GM12878 (cell line): ENCODE results near the gene ITPKB. TPM values are rescaled to one million over a fixed set of nuclear protein-coding genes. Genes with fewer than 3 reads are reported as not detected.
A peak's percentile ranks its signal among the peaks of the same experiment; 100 is the strongest.

Experiments
- ATF2 ChIP-seq: IDR thresholded peaks from 2 replicates; pipeline ENCODE4 v1.6.1; 2012; ENCODE audit warnings: low read length, inconsistent platforms
- BACH1 ChIP-seq: fragments of 450-650 bp; IDR thresholded peaks from 2 replicates; pipeline ENCODE4 v1.6.1; 2017; ENCODE audit warnings: mild to moderate bottlenecking, borderline replicate concordance
- BHLHE40 ChIP-seq, 2 experiments: fragments of 450-650 bp in 1 of 2; IDR thresholded peaks; 2 replicates each; pipeline ENCODE4 v1.6.1; 2011 to 2017; ENCODE audit warnings: low read depth in 2 of 2, borderline replicate concordance in 1 of 2, improper control_type of control experiment in 1 of 2, low read length in 1 of 2, mild to moderate bottlenecking in 1 of 2
- BMI1 ChIP-seq: fragments of 450-650 bp; IDR thresholded peaks from 2 replicates; pipeline ENCODE4 v1.6.1; 2016; ENCODE audit warnings: mild to moderate bottlenecking, moderate library complexity, borderline replicate concordance
- CBX5 ChIP-seq: sonication (generic); IDR thresholded peaks from 2 replicates; pipeline ENCODE4 v1.6.1; 2016; ENCODE audit warnings: low read depth, moderate library complexity, mild to moderate bottlenecking, inconsistent platforms
- CHD4 ChIP-seq: fragments of 200-600 bp; sonication (generic); IDR thresholded peaks from 2 replicates; pipeline ENCODE4 v1.6.1; 2016; ENCODE audit warnings: mild to moderate bottlenecking
- E4F1 ChIP-seq: fragments of 450-650 bp; IDR thresholded peaks from 2 replicates; pipeline ENCODE4 v1.6.1; 2018; ENCODE audit warnings: borderline replicate concordance, mild to moderate bottlenecking; ENCODE audit not compliant: partially characterized antibody
- GATAD2B ChIP-seq: fragments of 450-650 bp; conservative IDR thresholded peaks from 2 replicates; pipeline ENCODE4 v1.6.1; 2017; ENCODE audit warnings: low read depth, mild to moderate bottlenecking, moderate library complexity
- HCFC1 ChIP-seq: fragments of 150-350 bp; IDR thresholded peaks from 2 replicates; pipeline ENCODE4 v1.6.1; 2014; ENCODE audit warnings: low read length
- IKZF1 ChIP-seq: fragments of 450-650 bp; conservative IDR thresholded peaks from 2 replicates; pipeline ENCODE4 v1.6.1; 2017; ENCODE audit warnings: antibody characterized with exemption, mild to moderate bottlenecking
- KAT2A ChIP-seq: conservative IDR thresholded peaks from 2 replicates; pipeline ENCODE4 v1.6.1; 2011; ENCODE audit warnings: low read depth, low read length; ENCODE audit not compliant: control insufficient read depth
- KLF5 ChIP-seq: fragments of 450-650 bp; IDR thresholded peaks from 2 replicates; pipeline ENCODE4 v1.6.1; 2014; ENCODE audit warnings: mild to moderate bottlenecking; ENCODE audit not compliant: partially characterized antibody
- NFYB ChIP-seq: IDR thresholded peaks from 2 replicates; pipeline ENCODE4 v1.6.1; 2011; ENCODE audit warnings: low read depth, mild to moderate bottlenecking, low read length, improper control_type of control experiment, moderate library complexity; ENCODE audit not compliant: insufficient read depth
- NRF1 ChIP-seq: conservative IDR thresholded peaks from 2 replicates; pipeline ENCODE4 v1.6.1; 2011; ENCODE audit warnings: mild to moderate bottlenecking, low read depth, low read length, improper control_type of control experiment
- POLR2AphosphoS2 ChIP-seq: IDR thresholded peaks from 2 replicates; pipeline ENCODE4 v1.6.1; 2011; ENCODE audit warnings: low read depth, mild to moderate bottlenecking, low read length, improper control_type of control experiment, moderate library complexity
- POLR2AphosphoS5 ChIP-seq: IDR thresholded peaks from 2 replicates; pipeline ENCODE4 v1.6.1; 2011; ENCODE audit warnings: mild to moderate bottlenecking, low read length, inconsistent platforms
- SIX5 ChIP-seq: IDR thresholded peaks from 2 replicates; pipeline ENCODE4 v1.6.1; 2011; ENCODE audit warnings: mild to moderate bottlenecking, low read depth, low read length, moderate library complexity; ENCODE audit not compliant: severe bottlenecking
- WRNIP1 ChIP-seq: IDR thresholded peaks from 2 replicates; pipeline ENCODE4 v1.6.1; 2011; ENCODE audit warnings: low read depth, low read length, improper control_type of control experiment, borderline replicate concordance
- YY1 ChIP-seq: IDR thresholded peaks from 2 replicates; pipeline ENCODE4 v1.6.1; 2011; ENCODE audit warnings: low read depth, mild to moderate bottlenecking, low read length
- ZBTB40 ChIP-seq: fragments of 450-650 bp; IDR thresholded peaks from 2 replicates; pipeline ENCODE4 v1.6.1; 2016; ENCODE audit warnings: mild to moderate bottlenecking, moderate library complexity, borderline replicate concordance
- ZZZ3 ChIP-seq: IDR thresholded peaks from 2 replicates; pipeline ENCODE4 v1.6.1; 2011; ENCODE audit warnings: low read depth; ENCODE audit not compliant: control insufficient read depth, insufficient read length
- polyA plus RNA-seq, 11 experiments: library from polyadenylated mRNA; depleted of rRNA in 4 of 11; unstranded in 6 of 11; stranded (reverse) in 5 of 11; fragments of >200 nt; fragmentation: Nextera tagmentation in 4 of 11; fragmentation: Illumina TruSeq in 1 of 11; extraction: Ambion mirVana in 4 of 11; extraction: Trizol in 1 of 11; gene quantifications; 1 replicate in 1 of 11; 2 replicates in 10 of 11; pipeline versions ENCODE4 v1.2.1 to v1.2.3, GENCODE V29; 2011 to 2016; ENCODE audit warnings: inconsistent platforms in 2 of 11, missing spikeins in 2 of 11, low read depth in 1 of 11
- total RNA-seq, 4 experiments: library from RNA; depleted of rRNA in 3 of 4; stranded (reverse); fragments of >200 nt in 3 of 4; fragmentation: Illumina TruSeq in 1 of 4; extraction: Trizol in 1 of 4; gene quantifications; 2 replicates each; pipeline versions ENCODE4 v1.2.1 to v1.2.3, GENCODE V29; 2013 to 2021
- TF ChIP-seq, protein P1 (sequence below): IDR thresholded peaks from 2 replicates; pipeline ENCODE4 v1.6.1; 2011; ENCODE audit warnings: borderline replicate concordance, low read depth, mild to moderate bottlenecking, moderate library complexity, low read length; ENCODE audit not compliant: insufficient read depth, poor library complexity, severe bottlenecking

The ITPKB gene
- total and polyA plus RNA-seq, 10 of the 15 experiments (the other 5 are each of a cell fraction or from before 2014, with no cell fraction given) = 1.3 to 38.7 (median 12.9) TPM

GRCh38 chr1:226786550-226786949, 47.5 kb upstream of the ITPKB start (continued):
- no peak for TF ChIP-seq ZBTB40
- TF ChIP-seq NRF1 = no peak
- no peak for TF ChIP-seq BMI1
- 0 out of 4 replicates have a peak, but pooled peaks of 1 of the 2 experiments have one; percentile 6 for TF ChIP-seq BHLHE40 (IDR thresholded peaks at IDR 0.05; ENCODE audit: borderline replicate concordance in 1 of 2, low read depth in 2 of 2, low read length in 1 of 2)
- TF ChIP-seq WRNIP1 = no peak
- TF ChIP-seq POLR2AphosphoS5 = no peak
- TF ChIP-seq NFYB = no peak
- TF ChIP-seq CHD4 = no peak
- TF ChIP-seq, protein P1, sequence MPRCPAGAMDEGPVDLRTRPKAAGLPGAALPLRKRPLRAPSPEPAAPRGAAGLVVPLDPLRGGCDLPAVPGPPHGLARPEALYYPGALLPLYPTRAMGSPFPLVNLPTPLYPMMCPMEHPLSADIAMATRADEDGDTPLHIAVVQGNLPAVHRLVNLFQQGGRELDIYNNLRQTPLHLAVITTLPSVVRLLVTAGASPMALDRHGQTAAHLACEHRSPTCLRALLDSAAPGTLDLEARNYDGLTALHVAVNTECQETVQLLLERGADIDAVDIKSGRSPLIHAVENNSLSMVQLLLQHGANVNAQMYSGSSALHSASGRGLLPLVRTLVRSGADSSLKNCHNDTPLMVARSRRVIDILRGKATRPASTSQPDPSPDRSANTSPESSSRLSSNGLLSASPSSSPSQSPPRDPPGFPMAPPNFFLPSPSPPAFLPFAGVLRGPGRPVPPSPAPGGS = peak; percentile 77
- TF ChIP-seq KAT2A = no peak
- no peak for TF ChIP-seq POLR2AphosphoS2
- TF ChIP-seq BACH1 = no peak
- no peak for TF ChIP-seq SIX5
- no peak for TF ChIP-seq E4F1
- no peak for TF ChIP-seq ZZZ3
- peak; percentile 43; the same call in 1 of the 2 replicates for TF ChIP-seq ATF2
- TF ChIP-seq HCFC1 = no peak
- TF ChIP-seq YY1 = 0 out of 2 replicates have a peak, but pooled peaks have one; percentile 42
- TF ChIP-seq CBX5 = no peak; the same call in 1 of the 2 replicates
- TF ChIP-seq GATAD2B = no peak
- TF ChIP-seq KLF5 = no peak
- TF ChIP-seq IKZF1 = 0 out of 2 replicates have a peak, but pooled peaks have one; percentile 26
